GM21526 (cell line): Measurements from ENCODE around the gene SLC4A1AP.

ENCODE experiments used
- ATAC-seq: cut with Tn5 transposase; IDR thresholded peaks from one replicate; pipeline ENCODE4 v1.9.1; 2021; ENCODE audit warnings: moderate library complexity; ENCODE audit not compliant: unreplicated experiment, low FRiP score

Gene SLC4A1AP

DNA sequence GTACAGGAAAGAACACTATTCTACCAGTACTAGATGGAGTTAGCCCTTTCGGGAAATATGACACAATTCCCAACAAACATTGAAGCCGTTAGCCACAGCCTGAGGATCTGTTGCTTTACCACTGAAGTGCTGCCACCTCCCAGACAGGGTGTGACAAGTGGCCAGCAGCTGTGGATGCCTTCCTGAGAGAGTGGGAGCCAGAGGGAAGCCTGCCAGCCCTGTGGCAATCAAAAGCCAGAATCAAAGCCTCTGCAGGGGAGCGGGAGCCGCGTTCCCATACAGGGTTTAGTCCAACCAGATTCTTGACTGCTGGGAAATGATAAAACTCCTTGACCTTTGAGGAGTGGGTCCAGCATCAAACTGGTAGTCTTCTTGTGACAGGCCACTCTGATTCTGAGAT, 38.0 kb downstream of the SLC4A1AP start:
- no peak for ATAC-seq

DNA sequence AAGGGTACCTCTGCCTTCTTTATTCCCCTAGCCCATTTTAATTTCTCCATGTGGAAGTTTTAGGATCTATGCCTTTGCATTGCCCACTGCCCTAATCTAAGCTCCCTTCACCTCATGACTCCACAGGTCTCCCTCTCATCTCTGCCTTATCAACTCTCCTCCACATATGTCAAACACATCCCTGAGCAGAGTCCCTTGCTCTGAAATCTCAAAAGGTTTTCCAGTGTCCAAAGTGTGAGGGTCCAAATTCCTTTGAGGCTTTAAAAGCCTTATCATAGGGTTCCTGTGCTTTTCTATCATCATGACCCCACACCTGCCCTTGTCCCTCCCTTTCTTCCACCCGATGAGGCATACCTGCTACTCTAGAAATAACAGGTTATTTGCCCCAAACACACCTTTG, 38.6 kb downstream of the SLC4A1AP start:
- ATAC-seq: no peak

DNA sequence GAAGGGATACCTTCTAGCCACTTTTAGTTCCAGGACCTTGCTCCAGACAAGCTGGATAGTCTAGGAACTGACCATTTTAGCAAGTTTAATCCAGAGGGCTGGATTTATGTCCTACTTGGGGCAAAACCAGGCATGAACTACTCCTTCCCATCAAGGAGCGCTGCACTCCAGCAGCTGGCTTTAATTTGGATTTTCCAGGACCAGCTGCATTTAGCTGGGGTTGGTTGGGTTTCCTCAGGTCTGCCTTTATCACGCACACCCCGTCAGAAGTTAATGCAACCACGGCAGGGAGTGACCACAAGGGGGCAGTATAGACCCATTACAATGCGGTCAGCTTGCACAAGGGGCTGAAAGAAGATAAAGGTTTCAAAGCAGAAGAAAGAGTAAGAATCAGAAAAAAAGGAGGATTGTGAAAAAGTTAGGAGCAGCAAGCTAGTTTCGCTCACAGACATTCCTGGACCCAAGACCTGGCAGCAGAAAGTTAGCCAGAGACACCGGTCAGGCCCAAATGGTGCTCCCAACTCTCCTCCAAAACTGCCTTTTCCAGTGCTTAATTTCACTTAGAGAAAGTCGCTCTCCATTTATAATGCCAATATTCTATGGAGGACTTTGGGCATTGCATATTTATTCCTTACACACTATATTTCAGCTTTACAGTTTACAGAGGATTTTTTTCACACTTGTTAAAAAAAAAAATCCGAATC, 40.1 kb downstream of the SLC4A1AP start:
- no peak for ATAC-seq

DNA sequence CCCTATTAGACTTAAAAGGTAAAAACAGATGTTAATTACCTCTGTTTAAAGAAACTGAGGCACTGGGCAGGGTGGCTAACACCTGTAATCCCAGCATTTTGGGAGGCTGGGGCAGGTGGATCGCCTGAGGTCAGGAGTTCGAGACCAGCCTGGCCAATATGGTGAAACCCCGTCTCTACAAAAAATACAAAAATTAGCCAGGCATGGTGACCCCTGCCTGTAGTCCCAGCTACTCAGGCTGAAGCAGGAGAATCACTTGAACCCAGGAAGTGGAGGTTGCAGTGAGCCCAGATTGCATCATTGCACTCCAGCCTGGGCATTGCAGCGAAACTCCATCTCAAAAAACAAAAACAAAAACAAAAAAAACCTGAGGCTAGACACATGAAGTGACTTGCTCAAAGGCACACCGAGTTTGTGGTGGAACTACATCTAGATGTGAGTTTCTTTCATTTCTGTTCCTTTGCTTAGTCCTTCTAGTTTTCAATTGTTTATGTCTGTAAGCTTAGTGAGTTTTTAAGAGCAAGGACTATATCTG, 40.7 kb downstream of the SLC4A1AP start:
- ATAC-seq: no peak

DNA sequence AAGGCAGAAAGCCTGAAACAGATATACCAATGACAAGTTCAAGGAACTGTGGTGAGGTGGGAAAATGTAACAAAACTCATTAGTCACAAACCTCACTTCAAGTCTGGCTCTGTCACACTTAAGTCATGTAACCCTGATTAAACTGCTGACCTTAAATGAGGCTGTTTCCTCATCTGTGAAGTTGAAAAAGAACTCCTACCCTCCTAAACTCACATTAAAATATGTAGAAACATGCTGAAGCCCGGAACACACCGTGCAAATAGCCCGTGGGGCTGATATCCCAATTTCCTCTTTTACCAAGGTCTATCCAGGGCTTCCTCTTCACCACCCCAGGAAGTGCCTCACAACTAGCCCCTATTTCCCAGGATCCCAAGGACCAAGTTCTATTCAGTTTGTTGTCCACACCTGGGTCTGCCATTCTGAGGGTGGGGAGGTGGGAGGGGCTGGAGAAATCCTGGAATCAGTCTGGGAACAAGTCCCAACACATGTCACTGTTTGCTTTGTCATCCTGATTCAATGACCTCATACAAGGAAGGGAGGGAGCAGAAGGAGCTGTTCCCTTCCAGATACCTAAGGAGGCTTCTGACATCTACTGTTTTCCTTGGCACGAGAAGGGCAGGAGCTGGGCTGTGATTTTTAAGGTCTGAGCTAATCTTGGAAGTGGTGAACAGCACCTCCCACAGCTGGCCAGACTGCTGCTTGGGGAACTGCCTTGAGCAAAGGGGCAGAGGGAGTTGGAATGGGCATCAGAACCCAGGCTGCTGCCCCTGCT, 42.3 kb downstream of the SLC4A1AP start:
- no peak for ATAC-seq

DNA sequence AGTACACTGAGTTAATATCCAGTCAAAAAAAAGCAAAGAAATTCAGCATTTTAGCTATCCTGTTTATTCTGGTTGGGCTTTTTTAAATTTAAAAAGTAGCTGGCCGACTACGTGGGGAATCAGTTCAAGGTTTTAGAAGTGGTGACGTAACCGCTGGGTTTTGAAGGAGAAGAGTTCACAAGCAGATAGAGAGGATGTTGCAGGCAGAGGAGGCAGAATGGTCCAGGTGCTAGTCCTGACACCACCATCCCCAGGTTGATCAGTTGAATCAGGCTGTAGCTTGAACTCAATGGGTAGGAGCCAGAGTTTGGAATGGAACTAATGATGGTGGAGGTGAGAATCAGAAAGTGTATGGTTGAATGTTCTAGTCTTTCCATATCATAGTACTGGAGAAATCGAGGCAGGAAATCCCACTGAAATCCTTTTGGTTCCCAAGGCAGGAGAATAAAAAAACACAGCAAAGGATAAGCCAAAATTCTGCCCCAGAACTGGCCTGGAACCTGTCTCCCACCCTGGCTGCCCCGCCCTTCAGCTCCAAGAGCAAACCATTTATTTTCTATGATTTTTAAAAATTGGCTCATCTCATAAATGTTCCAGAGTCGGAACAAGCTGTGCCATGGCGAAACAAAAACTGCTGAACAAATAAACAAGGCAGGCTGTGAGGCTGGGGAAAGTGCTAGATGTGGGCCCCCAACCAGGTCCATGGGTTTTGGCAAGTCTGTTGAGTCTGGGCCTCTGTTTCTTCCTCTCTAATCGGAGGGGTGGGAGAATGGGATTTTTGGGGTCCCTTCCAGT, 44.0 kb downstream of the SLC4A1AP start:
- ATAC-seq: no peak

DNA sequence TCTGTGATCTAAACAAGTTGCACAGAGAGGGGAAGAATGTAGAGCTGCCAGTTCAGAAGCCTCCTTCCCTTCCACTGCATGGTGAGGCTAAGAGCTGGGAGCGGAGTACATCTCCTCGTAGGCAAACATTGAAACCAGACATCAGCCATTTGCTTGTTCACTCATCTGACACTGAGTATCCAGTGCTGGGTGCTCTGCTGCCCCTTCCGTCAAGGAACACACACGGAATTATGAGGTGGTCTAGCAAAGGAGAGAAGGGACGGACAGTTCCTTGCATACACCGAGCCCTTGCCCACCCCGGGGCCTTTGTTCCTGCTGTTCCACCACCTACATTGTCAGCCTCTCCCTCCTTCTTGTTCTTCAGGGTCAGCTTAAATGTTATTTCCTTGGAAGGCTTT, 44.6 kb downstream of the SLC4A1AP start:
- no peak for ATAC-seq

DNA sequence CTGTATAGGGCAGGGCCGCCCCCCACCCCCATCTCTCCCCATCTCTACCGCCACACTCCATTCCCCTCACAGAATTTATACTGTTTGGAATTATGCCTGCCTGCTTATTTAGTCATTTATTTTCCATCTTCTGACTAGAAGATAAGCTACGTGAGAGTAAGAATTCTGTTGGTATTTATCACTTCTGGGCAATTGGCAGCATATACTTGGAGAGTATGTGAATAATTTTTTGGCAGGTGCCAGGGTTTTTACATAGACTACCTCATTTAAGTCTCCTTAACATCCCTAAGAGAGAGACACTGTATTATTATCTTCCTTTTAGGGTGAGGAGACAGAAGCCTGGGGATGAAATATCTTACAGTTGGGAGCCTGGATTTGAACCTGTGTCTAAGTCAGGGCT, 45.0 kb downstream of the SLC4A1AP start:
- ATAC-seq: no peak

DNA sequence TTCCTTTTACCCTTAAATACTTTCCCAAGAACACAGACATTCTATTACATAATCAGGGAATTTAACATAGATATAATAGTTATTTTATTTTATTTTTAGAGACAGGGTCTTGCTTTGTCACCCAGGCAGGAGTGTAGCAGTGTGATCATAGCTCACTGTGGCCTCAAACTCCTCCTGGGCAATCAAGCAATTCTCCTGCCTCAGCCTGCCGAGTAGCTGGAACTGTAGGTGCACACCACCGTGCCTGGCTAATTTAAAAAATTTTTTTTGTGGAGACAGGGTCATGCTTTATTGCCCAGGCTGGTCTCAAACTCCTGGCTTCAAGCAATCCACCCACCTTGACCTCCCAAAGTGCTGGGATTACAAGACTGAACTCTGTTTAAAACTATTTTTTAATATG, 45.6 kb downstream of the SLC4A1AP start:
- ATAC-seq: no peak

DNA sequence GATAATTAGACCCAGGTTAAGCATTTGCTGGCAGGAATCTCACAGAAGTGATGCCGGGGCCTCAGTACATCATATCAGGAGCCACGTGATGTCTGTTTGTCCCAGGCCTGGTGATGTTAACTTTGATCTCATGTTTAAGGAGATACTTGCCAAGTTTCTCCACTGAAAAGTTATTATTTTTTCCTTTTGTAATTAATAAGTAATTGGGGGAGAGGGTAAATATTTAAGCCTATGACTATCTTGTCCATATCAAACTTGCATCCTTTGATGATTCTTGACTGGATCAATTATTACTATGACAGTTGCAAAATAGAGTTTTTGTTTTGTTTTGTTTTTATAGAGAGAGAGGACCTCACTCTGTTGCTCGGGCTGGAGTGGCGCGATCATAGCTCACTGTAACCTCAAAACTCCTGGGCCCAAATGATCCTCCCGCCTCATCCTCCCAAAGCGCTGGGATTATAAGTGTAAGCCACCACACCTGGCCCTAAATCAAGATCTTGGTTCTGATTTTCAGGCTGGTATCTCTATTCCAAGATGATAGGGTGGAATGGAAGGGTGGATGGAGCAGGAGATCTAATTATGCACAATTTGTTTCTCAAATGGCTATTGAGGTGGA, 46.4 kb downstream of the SLC4A1AP start:
- ATAC-seq: no peak

DNA sequence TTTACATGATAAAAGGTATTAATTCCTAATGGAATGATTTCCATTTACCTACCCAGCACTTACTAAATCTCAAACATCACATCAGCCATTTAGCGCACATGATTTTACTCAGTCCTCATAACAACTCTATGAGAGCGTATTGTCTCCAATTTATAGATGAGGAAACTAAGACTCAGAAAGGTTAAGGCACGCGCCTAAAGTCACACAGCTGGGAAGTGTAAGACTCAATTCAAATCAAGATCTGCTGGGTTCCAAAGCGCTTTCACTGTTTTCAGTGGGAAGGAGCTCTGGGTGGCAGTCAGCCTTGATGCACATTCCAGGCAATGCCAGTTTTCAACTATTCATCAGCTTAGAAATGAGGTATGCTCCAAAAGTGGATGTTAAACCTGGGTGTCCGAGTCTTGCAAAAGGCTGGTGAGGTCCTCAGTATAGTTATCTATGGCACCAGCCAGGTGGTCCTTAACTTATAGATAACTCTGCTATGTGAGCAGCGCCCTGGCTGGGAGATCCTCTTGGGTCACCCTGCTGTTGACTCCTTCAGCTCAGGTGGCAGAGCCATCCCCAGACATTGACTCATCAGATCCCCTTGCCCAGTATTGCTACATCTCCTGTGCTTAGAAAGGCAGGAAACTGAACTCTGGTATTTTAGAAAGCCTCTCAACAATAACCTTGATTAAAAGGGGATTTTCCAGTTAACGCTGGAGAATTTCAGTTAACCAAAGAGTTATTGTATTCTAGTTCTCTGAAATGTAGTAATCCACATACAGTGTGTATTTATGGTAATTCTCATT, 47.1 kb downstream of the SLC4A1AP start:
- ATAC-seq: no peak

DNA sequence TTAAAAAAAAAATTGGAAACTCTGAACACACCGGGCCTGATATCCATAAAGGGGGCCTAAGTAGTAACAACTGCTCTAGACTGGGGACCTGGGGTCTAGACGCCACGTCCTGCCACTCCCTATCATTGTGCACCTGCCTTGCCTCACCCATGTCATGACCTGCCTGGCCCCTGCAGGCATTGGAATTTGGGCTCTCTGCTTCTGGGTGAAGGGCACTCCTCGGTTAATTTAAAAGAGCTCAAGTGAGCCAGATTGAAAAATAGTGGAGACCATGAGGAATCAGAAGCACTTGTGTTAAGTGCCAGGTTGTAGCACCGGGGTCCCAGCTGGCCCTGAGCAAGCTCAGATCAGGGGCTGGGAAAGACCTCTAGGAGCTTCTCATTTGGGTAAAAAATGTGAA, 48.1 kb downstream of the SLC4A1AP start:
- no peak for ATAC-seq

DNA sequence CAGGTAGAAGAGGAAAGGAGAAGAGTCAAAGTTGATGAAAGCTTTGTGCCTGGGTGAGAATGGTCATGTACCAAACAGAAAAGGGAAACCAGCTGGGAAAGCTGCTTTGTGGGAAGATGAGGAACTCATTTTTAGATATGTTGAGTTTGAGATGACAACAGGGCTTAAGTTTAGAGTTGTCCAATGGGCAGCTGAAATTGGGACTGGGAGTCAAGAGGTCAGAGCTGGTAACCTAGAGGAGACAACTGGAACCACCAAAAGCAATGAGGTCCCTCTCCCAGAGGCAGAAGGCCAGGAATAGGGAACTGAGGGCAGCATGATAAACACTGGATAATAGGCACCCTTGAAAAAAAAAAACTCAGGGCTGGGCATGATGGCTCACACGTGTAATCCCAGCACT, 48.8 kb downstream of the SLC4A1AP start:
- ATAC-seq: no peak

DNA sequence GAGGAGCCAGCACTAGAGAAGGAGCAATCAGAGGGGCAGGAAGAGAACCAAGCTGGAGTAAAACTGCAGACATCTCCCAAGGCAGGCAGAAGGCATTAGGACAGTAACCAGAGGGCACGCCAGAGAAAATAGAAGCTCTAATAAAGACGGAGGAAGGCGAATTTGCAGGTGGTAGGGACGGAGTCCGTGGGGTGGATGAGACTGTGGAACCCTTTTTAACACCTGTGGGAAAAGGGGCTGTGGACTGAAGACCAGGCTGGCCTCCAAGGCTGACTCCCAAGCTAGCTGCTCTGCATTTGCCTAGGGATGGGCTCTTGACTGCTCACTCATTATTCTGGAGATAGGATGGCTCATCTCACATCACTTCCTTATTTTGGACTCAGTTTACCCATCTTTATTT, 49.5 kb downstream of the SLC4A1AP start:
- no peak for ATAC-seq

DNA sequence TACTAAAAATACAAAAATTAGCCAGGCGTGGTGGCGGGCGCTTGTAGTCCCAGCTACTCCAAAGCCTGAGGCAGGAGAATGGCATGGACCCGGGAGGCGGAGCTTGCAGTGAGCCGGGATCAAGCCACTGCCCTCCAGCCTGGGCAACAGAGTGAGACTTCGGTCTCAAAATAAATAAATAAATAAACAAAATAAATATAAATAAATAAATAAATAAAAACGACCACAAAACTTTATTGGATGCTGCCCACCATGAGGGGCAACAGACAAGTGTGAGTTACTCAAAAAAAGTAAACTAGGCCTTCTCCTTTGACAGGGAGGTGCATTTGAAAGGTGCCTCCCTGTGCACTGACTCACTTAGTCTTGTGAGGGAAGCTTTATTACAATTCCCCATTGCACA, 50.4 kb downstream of the SLC4A1AP start:
- no peak for ATAC-seq

DNA sequence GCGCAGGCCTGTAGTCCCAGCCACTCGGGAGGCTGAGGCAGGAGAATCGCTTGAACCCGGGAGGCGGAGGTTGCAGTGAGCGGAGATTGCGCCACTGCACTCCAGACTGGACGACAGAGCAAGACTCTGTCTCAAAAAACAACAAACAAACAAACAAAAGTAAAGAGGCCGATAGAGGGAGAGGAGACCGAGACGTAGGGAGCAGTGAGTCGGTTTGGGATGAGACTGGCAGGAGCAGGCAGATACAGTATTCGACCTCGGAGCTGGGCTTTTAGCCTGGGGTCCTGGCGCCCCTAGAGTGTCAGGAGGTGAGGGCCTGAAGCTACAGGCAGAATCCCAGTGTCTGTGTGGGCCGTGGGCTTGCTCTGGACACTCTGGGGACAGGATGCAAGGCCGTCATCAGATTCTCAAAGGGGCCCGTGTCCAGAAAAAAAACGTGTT, 51.2 kb downstream of the SLC4A1AP start:
- ATAC-seq: no peak

DNA sequence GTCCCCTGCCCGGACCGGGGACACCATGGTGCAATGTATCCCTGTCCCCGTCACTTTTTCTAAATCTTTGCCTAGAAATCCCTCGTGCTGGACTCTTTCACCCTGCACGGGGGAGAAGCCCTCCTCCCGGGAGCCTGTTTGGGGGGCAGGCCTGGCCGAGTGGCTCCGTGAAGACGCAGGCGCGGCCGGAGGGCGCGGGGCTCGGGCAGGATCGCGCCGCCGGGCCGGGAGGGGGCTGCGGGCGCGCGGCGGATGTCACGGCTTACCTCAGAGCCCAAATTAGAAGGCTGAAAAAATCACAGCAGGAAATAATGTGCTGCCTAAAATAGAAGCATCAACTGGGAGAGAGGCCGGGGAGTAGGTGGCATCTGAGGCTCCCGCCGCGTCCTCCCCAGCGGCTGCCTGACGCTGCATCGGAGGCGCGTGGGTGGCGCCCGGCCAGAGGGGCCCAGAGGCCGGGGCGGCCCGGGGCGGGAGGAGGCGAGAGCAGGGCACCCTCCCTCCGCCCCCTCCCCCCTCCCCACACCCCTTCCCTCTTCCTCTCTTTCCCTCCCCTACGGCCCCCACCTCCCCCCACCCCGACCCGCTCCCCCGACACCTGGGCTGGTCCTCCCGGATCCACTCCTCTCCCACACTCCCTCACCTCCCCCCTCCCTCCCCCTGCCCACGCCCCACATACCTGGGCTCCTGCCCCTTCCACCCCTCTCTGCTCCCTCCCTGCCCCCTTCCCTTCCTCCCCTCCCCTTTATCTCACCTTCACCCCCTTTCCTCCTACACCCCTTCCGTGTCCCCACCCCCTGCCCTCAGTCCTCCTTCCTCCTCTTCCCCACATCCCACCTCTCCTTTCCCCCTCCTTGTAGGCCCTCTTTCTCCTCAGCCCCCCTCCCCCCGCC, 51.9 kb downstream of the SLC4A1AP start:
- no peak for ATAC-seq

DNA sequence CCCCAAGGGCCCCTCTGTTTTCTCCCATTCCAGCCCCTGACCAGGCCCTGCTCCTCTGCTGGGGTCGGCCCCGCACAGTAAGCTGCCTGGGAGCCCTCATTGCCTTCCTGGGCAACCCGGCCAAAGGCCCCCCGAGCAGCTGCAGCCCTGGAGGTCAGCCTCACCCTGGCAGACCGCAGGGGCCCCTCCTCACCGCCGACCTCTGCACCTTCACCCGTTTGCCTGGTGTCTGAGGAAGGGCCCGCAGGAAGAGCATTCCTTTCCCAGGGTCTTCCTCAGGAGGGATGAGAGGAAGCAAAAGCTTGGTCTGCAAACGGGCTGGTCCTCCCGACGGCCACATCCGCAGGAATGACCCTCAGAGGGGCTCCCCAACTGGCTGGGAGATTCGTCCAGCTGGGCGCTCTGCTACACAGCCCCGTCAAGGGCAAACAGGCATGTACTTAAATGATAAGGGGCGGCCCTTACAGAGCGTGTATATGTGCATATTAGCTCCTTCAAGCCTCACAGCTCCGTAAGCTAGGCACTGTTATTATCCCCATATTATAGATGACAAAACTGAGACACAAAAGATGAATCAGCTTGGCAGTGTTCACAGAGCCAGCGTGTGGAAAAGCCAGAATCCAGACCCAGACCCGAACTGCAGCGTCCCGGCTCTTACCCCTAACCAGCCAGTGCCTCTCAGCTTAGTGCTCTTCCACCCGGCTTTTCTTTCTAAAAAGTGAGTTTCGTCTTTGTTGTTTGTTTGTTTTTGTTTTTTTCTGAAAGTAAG, 52.8 kb downstream of the SLC4A1AP start:
- no peak for ATAC-seq
